Glomerular endothelial cell (primary cell): ENCODE results near the gene UBE2G2. TPM values are rescaled to one million over a fixed set of nuclear protein-coding genes. Genes with fewer than 3 reads are reported as not detected.
"Not testable (repeated sequence)": the region's sequence is repeated elsewhere in the genome, so short reads cannot be mapped to it uniquely, and the experiment has no call there.

Source experiments
- DNase-seq: peaks from one replicate; pipeline ENCODE4 v3.0.0-alpha.2; 2011; ENCODE audit warnings: low read depth, low spot score; ENCODE audit errors: extremely low read depth
- total RNA-seq: library from RNA; depleted of rRNA; stranded (reverse); fragments of >200 nt; gene quantifications from 2 replicates; pipeline ENCODE4 v1.2.3, GENCODE V29; 2015

The UBE2G2 gene
- total RNA-seq, 1 donor from 2014 or later: 74.9 TPM

GRCh38 chr21:44836666-44837471 lies 35.2 kb upstream of the UBE2G2 start:
- DNase-seq: no peak

GRCh38 chr21:44836349-44836665 lies 34.7 kb upstream of the UBE2G2 start:
- DNase-seq: no peak

GRCh38 chr21:44835647-44835973 lies 34.0 kb upstream of the UBE2G2 start:
- no peak for DNase-seq

GRCh38 chr21:44834951-44835646 lies 33.5 kb upstream of the UBE2G2 start:
- DNase-seq: no peak

- no peak for DNase-seq
These were observed 32.8 kb upstream of the UBE2G2 start for GRCh38 chr21:44834231-44834950.

GRCh38 chr21:44833663-44834062 lies 32.0 kb upstream of the UBE2G2 start:
- no peak for DNase-seq

- not testable (repeated sequence) for DNase-seq
These were observed 31.1 kb upstream of the UBE2G2 start for GRCh38 chr21:44832516-44833255.

- DNase-seq: no peak
These were observed 29.7 kb upstream of the UBE2G2 start for GRCh38 chr21:44831227-44831860.

GRCh38 chr21:44829507-44830092 lies 28.0 kb upstream of the UBE2G2 start:
- DNase-seq: no peak

- DNase-seq: no peak
These were observed 26.9 kb upstream of the UBE2G2 start for GRCh38 chr21:44828362-44829056.

- DNase-seq: no peak
These were observed 21.6 kb upstream of the UBE2G2 start for GRCh38 chr21:44823179-44823660.

- no peak for DNase-seq
These were observed 21.0 kb upstream of the UBE2G2 start for GRCh38 chr21:44822484-44823178.

- DNase-seq: no peak
These were observed 19.2 kb upstream of the UBE2G2 start for GRCh38 chr21:44820851-44821250.

- no peak for DNase-seq
These were observed 17.9 kb upstream of the UBE2G2 start for GRCh38 chr21:44819283-44820243.

- DNase-seq: no peak
These were observed 17.0 kb upstream of the UBE2G2 start for GRCh38 chr21:44818640-44819011.

- DNase-seq: no peak
These were observed 16.5 kb upstream of the UBE2G2 start, which contains the start of gene SUMO3 for GRCh38 chr21:44817914-44818639. Gene SUMO3, minus strand, starts transcription at chr21:44818062. Its CDS starts 94 bp downstream, at chr21:44817968.

- no peak for DNase-seq
These were observed 15.9 kb upstream of the UBE2G2 start for GRCh38 chr21:44817506-44817880.
